NCI-H146 (cell line): ENCODE data around the gene CLEC2L.

ENCODE experiments used
- DNase-seq: peaks from one replicate; lab custom pipeline; 2025; lab: John Stamatoyannopoulos, UW

The CLEC2L gene

DNA sequence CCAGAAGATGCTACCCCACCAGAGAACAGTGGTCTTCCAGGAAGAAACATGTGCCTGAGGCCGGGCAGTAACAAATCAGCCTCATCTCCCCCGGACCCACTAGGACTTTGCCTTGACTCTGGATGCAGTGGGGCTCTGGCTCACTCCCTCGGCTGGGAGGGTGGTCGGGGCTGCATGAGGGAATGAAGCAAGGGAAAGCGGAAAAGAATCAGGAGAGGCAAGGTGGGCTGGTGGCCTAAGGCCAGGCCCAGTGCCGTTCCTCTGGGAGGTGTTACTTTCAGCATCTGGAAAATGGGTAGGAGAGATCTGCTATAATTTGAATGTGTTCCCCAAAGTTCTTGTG, 51.8 kb downstream of the CLEC2L start:
- no peak for DNase-seq

DNA sequence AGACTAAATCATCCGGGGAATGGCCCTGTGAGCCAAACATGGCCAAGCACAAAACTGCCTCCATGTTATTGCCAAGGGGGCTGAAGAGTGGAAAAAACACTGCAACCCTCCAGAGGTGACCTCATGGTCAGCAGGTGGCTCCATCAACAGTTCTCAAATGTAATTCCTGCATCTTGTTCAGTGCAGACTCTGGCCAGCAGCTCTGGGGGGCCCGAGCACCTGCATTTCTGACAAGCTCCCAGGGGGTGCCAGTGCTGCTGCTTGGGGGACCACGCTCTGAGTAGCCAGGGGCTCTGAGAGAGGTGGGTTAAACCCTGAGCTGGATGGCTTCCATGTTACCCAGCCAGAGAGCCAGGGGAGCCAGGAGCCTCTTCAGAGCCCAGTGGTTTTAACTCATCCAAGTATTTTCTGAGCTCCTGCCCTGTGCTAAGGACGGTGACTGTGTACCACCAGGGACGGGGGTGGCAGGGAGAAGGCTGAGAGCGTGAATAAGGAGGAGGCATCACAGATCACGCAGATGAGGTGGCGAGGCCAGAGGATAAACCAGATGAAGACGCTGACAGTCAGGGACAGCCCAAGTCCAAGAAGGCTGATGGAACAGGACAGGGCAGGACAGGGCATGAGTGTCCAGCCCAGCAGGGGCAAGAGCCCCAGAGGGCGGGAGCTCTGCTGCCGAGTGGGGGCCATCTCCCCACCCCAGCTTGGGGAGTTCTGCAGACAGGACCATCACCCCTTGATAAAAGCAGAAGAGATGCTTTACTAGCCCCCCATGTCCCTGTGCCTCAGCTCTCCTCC, 52.9 kb downstream of the CLEC2L start:
- no peak for DNase-seq

DNA sequence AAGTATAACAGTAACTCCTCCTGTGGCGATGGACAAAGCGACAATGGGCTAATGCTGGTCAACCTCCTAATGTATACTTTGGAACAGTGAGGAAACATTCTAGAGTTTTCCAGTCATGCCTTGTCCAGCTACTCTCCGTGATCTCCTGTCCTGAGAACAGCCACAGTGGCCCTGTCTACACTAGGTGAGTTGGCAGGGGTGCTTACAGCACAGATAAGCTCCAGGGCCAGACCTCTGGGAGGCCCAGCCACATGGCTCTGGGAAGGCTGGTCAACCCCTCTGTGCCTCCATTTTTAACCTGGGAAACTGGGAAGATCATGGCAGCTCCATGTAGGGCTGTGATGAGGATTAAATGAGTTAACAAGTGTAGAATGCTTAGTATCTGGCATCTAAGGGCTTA, 57.0 kb downstream of the CLEC2L start:
- no peak for DNase-seq

DNA sequence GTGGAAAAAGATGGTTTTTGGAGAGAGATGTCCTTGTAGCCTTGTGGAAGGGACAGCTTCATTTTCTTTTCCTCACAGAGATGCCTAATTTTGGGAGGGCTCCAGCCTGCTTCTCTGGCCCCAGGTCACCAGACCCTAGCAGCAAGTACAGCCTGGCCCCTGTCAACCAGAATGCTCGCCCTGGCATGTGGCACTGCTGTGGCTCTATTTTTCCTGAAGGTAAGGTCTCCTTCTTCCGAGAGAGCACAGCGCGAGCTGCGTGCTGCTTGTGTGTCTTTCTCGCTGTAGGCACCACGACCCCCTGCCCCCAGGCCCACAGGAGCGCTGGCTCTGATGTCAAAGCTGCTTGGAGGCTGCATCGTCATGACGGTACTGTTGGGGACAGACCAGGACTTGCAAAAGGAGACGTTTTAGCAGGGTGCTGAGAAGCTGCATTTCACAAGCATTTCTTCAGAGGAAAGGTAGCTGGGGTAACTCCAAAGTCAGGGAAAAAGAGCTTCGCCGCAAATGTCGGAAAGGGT, 58.7 kb downstream of the CLEC2L start:
- DNase-seq: no peak

DNA sequence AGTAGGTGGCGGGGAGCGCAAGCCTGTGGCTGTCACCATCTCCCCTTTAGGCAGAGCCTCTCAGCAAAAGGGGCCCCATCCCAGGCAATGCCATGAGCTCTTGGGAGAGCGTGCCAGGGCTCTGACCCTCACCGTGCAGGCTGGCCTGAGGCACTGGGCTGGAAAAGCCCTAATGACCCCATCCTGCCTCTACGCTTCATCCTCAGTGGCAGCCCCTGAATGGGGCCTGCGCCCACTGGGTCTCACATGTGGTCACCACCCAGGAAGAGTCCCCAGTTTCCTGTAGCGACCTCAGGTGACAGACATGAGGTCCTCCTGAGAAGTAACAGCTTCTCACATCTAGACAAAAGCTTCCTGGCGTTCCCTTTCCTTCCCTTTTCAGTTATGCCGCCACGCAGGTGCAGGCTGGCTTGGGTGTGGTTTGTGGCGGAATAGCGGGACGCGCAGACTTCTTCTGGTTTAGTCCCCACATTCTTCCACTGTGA, 59.2 kb downstream of the CLEC2L start:
- DNase-seq: no peak

DNA sequence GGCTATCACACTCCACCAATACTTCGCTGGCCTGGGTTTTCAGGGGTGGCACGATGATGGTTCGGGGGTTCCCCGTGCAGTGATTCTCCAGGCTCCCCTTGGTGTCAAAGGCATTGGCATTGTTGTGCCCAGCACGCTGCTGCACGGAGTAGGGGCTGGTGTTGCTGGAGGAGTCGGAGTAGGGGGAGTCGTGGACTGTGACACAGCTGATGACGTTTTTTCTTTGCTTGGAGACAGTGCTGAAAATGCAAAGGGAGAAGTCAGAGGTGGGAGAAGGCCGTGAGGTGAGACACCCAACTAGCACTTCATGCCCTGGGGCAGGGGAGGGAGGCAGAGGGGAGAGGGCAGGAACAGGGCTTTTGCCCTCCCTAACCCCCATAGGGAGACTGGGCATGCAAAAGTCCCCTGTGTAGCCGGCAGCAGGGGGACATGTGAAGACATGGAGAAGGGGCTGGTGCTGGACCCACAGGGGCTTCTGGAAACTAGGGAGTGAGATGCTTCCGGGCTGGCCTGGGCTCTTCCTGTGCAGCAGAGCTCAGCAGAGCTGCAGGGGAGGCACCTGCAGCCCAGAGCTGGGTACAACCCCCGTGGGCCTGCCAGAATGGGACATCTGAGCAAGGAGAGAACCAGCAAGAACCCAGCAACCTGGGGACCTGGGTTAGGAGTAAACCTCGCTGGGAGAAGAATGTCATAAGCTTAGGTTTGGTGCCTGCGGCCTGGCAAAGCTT, 60.5 kb downstream of the CLEC2L start:
- DNase-seq: no peak

DNA sequence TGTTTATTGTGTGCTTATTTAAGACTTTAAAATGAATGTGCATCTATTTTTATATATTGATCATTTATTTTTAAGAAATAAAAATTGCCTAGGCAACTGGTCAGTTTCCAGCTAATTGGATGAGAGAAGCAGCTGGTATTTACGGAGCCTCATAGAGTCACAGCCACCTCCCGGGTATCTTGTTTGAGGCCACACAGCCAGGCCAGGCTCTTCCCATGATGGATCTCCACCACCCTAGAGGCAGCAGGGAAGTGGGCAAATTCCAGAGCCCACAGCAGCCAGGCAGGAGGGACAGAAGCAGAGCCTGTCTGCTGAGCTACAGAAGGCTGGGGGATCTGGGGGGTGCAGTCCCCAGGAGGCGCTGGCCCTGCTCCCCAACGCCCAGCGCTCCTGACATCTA, 61.6 kb downstream of the CLEC2L start:
- DNase-seq: no peak

DNA sequence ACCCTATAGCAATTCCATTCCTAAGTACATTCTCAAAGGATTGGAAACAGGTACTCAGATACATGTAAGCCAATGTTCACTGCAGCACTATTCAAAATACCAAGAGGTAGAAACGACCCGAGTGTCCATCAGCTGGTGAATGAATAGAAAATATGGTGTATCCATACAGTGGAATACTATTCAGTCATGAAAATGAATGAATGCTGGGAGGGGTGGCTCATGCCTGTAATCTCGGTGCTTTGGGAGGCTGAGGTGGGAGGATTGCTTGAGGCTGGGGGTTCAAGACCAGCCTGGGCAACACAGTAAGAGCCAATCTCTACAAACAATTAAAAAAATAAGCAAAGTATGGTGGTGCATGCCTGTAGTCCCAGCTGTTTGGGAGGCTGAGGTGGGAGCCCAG, 62.8 kb downstream of the CLEC2L start:
- no peak for DNase-seq

DNA sequence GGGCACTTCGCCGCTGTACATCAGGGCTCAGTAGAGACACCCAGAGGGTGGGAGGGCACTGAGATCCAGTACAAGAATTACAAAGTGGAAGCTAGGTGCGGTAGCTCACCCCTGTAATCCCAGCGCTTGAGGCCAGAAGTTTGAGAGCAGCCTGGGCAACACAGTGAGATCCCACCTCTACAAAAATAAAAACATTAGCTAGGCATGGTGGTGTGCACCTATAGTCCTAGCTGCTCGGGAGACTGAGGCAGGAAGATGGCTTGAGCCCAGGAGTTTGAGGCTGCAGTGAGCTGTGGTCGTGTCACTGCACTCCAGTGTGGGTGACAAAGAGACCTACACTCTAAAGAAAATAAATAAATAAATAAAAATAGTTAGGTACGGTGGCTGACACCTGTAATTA, 64.0 kb downstream of the CLEC2L start:
- DNase-seq: no peak

DNA sequence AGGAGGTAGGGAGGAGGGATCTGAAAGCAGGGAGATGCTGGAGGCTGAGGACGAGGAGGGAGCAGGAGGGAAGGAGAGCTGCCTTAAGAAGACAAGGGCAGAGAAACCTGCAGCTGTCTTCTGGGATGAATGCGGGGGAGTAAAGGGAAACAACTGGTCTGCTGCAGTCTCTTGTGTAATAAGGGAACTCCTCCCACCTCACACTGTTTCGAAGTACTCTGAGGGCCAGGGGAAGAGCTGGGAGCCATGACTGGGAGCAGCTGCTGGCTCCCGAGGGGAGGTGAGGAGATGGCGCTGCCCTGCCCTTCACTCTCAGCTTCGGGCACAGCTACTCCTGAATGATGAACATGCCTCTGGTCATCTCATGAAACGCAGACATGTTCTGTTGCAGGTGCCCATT, 65.1 kb downstream of the CLEC2L start:
- DNase-seq: no peak

DNA sequence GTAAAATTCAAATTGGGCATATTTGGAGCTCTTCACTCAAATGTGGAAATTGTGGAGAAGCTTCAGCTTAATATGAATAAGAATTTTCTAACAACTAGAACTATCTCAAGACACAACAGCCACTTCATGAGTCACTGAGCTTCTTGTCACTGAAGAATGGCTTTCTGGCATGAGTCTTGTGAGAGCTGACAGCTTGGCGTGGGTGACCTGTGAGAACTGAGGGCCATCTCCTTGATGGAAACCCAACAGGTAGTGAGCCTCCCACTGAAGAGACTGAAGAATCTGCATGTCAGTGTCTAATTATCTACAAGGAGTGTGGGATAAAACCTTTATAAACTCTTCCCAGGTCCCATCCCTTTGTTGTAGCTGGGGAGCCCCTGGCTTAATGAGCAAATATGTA, 66.0 kb downstream of the CLEC2L start:
- no peak for DNase-seq

DNA sequence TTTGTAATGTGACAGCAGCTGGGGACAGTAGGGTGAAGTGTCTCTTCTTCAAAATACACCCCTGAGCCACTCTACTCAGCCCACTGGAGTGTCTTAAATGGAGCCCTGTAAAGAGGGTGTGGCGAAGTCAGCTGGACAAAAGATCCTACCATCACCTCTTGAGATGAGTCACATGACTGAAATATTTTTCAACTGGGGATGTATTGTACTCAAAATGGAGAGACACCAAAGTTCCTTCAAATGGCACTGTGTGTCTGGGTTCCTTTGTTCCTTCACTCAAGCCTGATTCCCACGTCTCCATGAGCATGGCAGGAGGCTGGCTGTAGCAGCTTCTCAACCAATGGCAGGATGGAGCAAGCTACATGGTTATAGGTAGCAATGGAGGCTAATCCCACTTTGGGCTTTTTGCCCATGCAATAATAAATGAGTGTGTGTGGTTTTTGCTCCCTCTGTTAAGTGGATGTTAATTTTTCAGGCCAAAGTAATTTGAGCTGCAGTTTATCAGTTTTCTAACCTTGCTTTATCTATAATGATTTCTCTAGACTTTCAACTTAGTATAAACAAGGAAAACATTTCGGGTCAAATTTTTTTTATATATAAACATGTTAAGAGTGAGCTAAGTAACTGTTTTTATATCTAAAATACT, 68.2 kb downstream of the CLEC2L start:
- no peak for DNase-seq

DNA sequence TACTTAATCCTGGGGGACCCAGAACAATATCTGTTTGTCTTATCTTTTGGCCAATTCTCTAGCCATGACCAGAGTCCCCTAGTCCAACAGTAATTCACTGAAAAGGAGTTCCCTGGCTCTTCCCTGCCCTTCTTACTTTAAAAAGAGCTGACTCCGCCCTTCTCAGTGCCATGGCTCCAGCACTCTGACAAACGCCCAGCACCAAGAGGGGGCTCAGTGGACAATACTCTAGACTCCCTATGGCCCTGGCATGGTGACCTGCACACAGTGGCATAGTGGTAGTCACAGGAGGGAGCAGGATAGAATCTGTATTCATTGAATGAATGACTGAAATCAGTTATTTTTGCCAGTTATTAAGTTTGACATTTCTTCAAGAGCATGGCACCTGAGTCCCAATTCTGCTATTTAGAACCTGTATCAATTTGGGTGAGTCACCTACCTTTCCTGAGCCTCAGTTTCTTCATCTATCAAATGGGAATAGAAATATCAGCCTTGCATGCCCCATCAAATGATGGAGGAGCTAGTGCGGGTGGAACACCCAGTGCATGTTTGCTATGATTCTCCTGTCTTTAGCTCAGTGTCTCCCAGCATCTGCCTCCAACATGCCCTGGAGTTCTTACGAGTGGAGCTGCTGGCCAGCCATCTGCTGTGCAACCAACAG, 69.4 kb downstream of the CLEC2L start:
- no peak for DNase-seq

DNA sequence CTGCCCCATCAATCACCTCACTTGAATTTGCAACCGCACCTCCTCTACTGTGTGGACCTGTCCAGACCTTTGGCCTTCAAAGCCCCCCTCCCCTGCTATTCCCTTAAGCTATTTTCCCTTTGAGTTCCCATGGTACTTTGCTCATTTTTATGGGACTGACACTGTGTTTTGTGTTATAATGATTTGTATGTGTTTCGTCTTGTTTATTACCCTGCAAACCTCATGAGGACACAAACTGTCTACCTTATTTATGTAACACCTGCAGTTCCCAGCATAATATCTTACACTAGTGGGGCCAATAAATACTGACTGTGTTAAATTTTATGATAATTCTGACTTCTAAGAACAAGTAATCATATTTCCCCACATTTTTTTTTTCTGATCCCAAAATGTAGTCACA, 70.6 kb downstream of the CLEC2L start:
- DNase-seq: no peak
